Endothelial cell of umbilical vein (primary cell): ENCODE data around the gene GRID2. TPM values are rescaled to one million over a fixed set of nuclear protein-coding genes. Genes with fewer than 3 reads are reported as not detected.

Source experiments
- BruUV-seq: library from RNA; stranded (reverse); fragments of 400-500 nt; replicated peaks from 2 replicates; lab custom pipeline; 2021; lab: Mats Ljungman, UMichigan
- CTCF ChIA-PET: fragments of 300-600, 350-600 bp; sonication (Branson Sonifier 250); formaldehyde crosslinking; loops from one replicate; lab custom pipeline; 2021; ENCODE audit warnings: antibody characterized with exemption, inconsistent platforms; lab: Charles Lee
- POLR2A ChIA-PET: fragments of 300-600, 350-600 bp; sonication (Branson Sonifier 250); formaldehyde crosslinking; loops from one replicate; lab custom pipeline; 2021; ENCODE audit warnings: antibody characterized with exemption, inconsistent platforms; lab: Charles Lee
- DNase-seq: peaks from one replicate; pipeline ENCODE4 v3.0.0-alpha.2; 2011; ENCODE audit warnings: low read depth, low spot score
- FAIRE-seq: peaks from 2 replicates; lab custom pipeline; 2011; peaks lifted over from hg19 to GRCh38; lab: Jason Lieb, UNC
- H2AFZ ChIP-seq: 2 replicates; pipeline ENCODE4 v1.6.0; 2012; ENCODE audit warnings: low read depth, low read length, control low read depth, inconsistent platforms
- H3K27ac ChIP-seq: 2 replicates; pipeline ENCODE4 v1.5.1; 2011; ENCODE audit warnings: low read depth, mild to moderate bottlenecking, control low read depth, low read length, moderate library complexity; ENCODE audit not compliant: insufficient read depth
- H3K27me3 ChIP-seq, 2 experiments: 2 replicates each; pipeline versions ENCODE4 v1.6.0 to v1.6.1; 2011; ENCODE audit warnings: low read length in 2 of 2, mixed read lengths in 1 of 2; ENCODE audit not compliant: control insufficient read depth in 2 of 2, insufficient read depth in 2 of 2
- H3K36me3 ChIP-seq, 2 experiments: 2 replicates in 1 of 2; 3 replicates in 1 of 2; pipeline ENCODE4 v1.5.1; 2011; ENCODE audit warnings: low read length in 2 of 2, mild to moderate bottlenecking in 1 of 2, moderate library complexity in 1 of 2; ENCODE audit not compliant: control insufficient read depth in 2 of 2, insufficient read depth in 2 of 2; ENCODE audit errors: extremely low read depth in 1 of 2
- H3K4me1 ChIP-seq: 3 replicates; pipeline ENCODE4 v1.5.1; 2011; ENCODE audit warnings: mild to moderate bottlenecking, low read length; ENCODE audit not compliant: control insufficient read depth, insufficient read depth; ENCODE audit errors: extremely low read depth
- H3K4me2 ChIP-seq: 2 replicates; pipeline ENCODE4 v1.6.1; 2011; ENCODE audit warnings: low read length, control low read depth, mixed read lengths; ENCODE audit not compliant: insufficient read depth
- H3K4me3 ChIP-seq, 3 experiments: fragments of 200-600 bp in 1 of 3; sonication (generic), shearing (Covaris generic) in 1 of 3; replicated peaks in 1 of 3; 2 replicates each; pipeline ENCODE4 v1.5.1; 2011 to 2016; ENCODE audit warnings: control low read depth in 3 of 3, low read length in 3 of 3, mild to moderate bottlenecking in 2 of 3, inconsistent platforms in 1 of 3, low read depth in 1 of 3, moderate library complexity in 1 of 3; ENCODE audit not compliant: insufficient read depth in 1 of 3
- H3K79me2 ChIP-seq: 2 replicates; pipeline ENCODE4 v1.6.0; 2012; ENCODE audit warnings: low read length, inconsistent platforms; ENCODE audit not compliant: control insufficient read depth, insufficient read depth
- H3K9ac ChIP-seq: replicated peaks from 2 replicates; pipeline ENCODE3; 2011; ENCODE audit warnings: low read length, control low read depth; ENCODE audit not compliant: insufficient read depth; ENCODE audit errors: extremely low read depth
- H3K9me1 ChIP-seq: replicated peaks from 3 replicates; pipeline ENCODE4 v1.6.0; 2011; ENCODE audit warnings: mild to moderate bottlenecking, low read length; ENCODE audit not compliant: control insufficient read depth, insufficient read depth; ENCODE audit errors: extremely low read depth
- H3K9me3 ChIP-seq: replicated peaks from 2 replicates; pipeline ENCODE4 v1.5.1; 2012; ENCODE audit warnings: low read length, inconsistent platforms; ENCODE audit not compliant: control insufficient read depth, insufficient read depth
- H4K20me1 ChIP-seq: replicated peaks from 2 replicates; pipeline ENCODE3; 2011; ENCODE audit warnings: mild to moderate bottlenecking, low read length; ENCODE audit not compliant: control insufficient read depth, insufficient read depth; ENCODE audit errors: extremely low read depth
- CTCF ChIP-seq, 2 donors: IDR thresholded peaks; 1 replicate in 1 of 2; 2 replicates in 1 of 2; pipeline ENCODE4 v1.5.1; 2011; ENCODE audit warnings: low read length in 2 of 2, mild to moderate bottlenecking in 2 of 2, moderate library complexity in 2 of 2, control low read depth in 1 of 2, inconsistent platforms in 1 of 2, low read depth in 1 of 2; ENCODE audit not compliant: insufficient read depth in 1 of 2; ENCODE audit errors: extremely low read depth in 1 of 2
- EZH2 ChIP-seq: IDR thresholded peaks from 2 replicates; pipeline ENCODE4 v1.6.1; 2012; ENCODE audit warnings: borderline replicate concordance, low read depth, mild to moderate bottlenecking, moderate library complexity, low read length, inconsistent platforms; ENCODE audit not compliant: severe bottlenecking
- FOS ChIP-seq: IDR thresholded peaks from 2 replicates; pipeline ENCODE4 v1.6.1; 2011; ENCODE audit warnings: mild to moderate bottlenecking, low read length, moderate library complexity, borderline replicate concordance; ENCODE audit not compliant: insufficient read depth
- GATA2 ChIP-seq: IDR thresholded peaks from 2 replicates; pipeline ENCODE4 v1.7.0; 2011; ENCODE audit warnings: low read depth, mild to moderate bottlenecking, moderate library complexity, mixed read lengths, low read length; ENCODE audit not compliant: insufficient read length, insufficient read depth
- JUN ChIP-seq: IDR thresholded peaks from 2 replicates; pipeline ENCODE4 v1.6.1; 2011; ENCODE audit warnings: borderline replicate concordance, low read depth; ENCODE audit not compliant: insufficient read length, insufficient read depth
- MAX ChIP-seq: IDR thresholded peaks from 2 replicates; pipeline ENCODE4 v1.6.1; 2011; ENCODE audit not compliant: insufficient read depth, insufficient read length
- MYC ChIP-seq: IDR thresholded peaks from one replicate; pipeline ENCODE4 v1.6.1; 2011; ENCODE audit warnings: mild to moderate bottlenecking, low read depth, low read length
- POLR2A ChIP-seq: IDR thresholded peaks from 2 replicates; pipeline ENCODE4 v1.6.1; 2012; ENCODE audit warnings: low read depth, mild to moderate bottlenecking, control low read depth, low read length
- POLR2AphosphoS5 ChIP-seq: IDR thresholded peaks from 2 replicates; pipeline ENCODE4 v1.6.1; 2012; ENCODE audit warnings: low read depth, mild to moderate bottlenecking, control low read depth, low read length, moderate library complexity; ENCODE audit not compliant: insufficient read depth
- dilution Hi-C: fragments of 300-500 bp; cut with MboI; formaldehyde crosslinking; loops from one replicate; pipeline ENCODE4 v1.15.0; 2019; ENCODE audit warnings: low sequenced_read_pairs; ENCODE audit not compliant: extremely low pct_ligation_motif_present
- intact Hi-C: fragments of 100-400 bp; cut with micrococcal nuclease; formaldehyde crosslinking; loops from one replicate; pipeline ENCODE4 v1.10.0; 2022
- polyA plus RNA-seq, 4 experiments: library from polyadenylated mRNA; depleted of rRNA in 3 of 4; stranded (reverse) in 3 of 4; unstranded in 1 of 4; fragments of >200 nt; gene quantifications; 2 replicates each; pipeline versions ENCODE4 v1.2.1 to v1.2.3, GENCODE V29; 2011 to 2012; ENCODE audit warnings: missing spikeins in 1 of 4
- total RNA-seq: library from RNA; stranded (reverse); gene quantifications from 2 replicates; pipeline ENCODE4 v1.2.3, GENCODE V29; 2021

The GRID2 gene
- total and polyA plus RNA-seq, 2 donors (not counting 3 experiments of a cell fraction or from before 2014, with no cell fraction given): not detected

DNA sequence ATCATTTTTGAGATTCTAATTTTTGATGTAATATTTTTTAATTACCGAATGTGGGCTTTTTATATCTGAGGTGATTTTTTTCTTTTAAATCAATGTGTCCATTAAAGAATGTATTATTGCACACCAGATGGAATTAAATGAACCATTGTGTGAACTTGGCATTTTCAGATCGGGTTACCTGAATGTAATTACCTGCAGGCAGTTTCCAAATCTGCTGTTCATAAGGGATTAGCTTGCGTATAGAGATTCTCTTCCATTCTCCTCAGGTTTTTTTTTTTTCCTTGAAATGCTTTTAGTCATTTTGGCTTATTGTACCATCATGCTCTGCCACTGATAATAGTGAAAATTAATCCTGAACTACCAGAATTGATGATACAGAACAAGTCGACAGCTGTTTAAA lies 1013.3 kb downstream of the GRID2 start:
- peaks cover 0 to 2% of the 10 kb centered on the region in 2 experiments for H3K27me3 ChIP-seq
- H3K4me3 ChIP-seq: no peak overlapping the region
- H3K4me2 ChIP-seq: no peak overlapping the region
- FAIRE-seq (no peak), DNase-seq (no peak)
- no peak overlapping the region for H3K27ac ChIP-seq
- no peak for TF ChIP-seq POLR2A
- no peak for TF ChIP-seq POLR2AphosphoS5
- TF ChIP-seq FOS: no peak
- TF ChIP-seq CTCF (IDR thresholded peaks at IDR 0.05; ENCODE audit: extremely low read depth in 1 of 2, insufficient read depth in 1 of 2, low read depth in 1 of 2, low read length in 2 of 2): no peak
- no peak for TF ChIP-seq MYC
- TF ChIP-seq GATA2: no peak
- TF ChIP-seq JUN: no peak
- no peak for TF ChIP-seq EZH2
- no peak for TF ChIP-seq MAX
- no peaks in the 10 kb centered on the region for H3K9me3 ChIP-seq
- no peak overlapping the region for H2AFZ ChIP-seq
- H3K9me1 ChIP-seq: no peaks in the 10 kb centered on the region
- H3K36me3 ChIP-seq: no peaks in the 10 kb centered on the region
- dilution Hi-C loops (no loop called here), intact Hi-C loops (no loop called here)
- H3K9ac ChIP-seq: no peak overlapping the region
- BruUV-seq: no TSS peak
- peaks cover 21% of the 10 kb centered on the region for H3K4me1 ChIP-seq
- H3K79me2 ChIP-seq: no peaks in the 10 kb centered on the region
- no peaks in the 10 kb centered on the region for H4K20me1 ChIP-seq
- ChIA-PET POLR2A (no interaction called here), CTCF (no interaction called here)
